ENCODE results near the gene PLA2R1.

DNA sequence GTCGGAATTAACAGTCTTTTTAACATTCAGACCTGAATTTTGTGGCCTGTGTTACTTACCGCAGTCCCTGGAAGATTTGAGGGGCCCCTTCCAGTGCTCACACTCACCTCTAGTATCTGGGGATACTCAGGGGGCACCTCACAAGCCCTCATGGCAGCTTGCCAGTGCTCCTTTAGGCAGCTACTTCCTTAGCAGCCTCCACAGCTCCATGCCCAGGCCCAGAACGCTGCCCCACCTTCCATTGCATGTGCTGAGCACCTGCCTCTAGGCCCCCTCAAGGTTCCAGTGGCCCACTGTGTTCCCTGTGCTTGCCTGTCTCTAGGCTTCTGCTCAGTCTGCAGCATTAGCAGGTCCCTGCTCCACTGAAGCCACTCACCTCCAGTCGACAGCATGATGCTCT lies 30.0 kb upstream of the PLA2R1 start:
- TF ChIP-seq, protein P1, sequence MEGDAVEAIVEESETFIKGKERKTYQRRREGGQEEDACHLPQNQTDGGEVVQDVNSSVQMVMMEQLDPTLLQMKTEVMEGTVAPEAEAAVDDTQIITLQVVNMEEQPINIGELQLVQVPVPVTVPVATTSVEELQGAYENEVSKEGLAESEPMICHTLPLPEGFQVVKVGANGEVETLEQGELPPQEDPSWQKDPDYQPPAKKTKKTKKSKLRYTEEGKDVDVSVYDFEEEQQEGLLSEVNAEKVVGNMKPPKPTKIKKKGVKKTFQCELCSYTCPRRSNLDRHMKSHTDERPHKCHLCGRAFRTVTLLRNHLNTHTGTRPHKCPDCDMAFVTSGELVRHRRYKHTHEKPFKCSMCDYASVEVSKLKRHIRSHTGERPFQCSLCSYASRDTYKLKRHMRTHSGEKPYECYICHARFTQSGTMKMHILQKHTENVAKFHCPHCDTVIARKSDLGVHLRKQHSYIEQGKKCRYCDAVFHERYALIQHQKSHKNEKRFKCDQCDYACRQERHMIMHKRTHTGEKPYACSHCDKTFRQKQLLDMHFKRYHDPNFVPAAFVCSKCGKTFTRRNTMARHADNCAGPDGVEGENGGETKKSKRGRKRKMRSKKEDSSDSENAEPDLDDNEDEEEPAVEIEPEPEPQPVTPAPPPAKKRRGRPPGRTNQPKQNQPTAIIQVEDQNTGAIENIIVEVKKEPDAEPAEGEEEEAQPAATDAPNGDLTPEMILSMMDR (conservative IDR thresholded peaks at IDR 0.05; ENCODE audit: low read depth, low read length): no peak
- TF ChIP-seq EZH2 (IDR thresholded peaks at IDR 0.05; ENCODE audit: low read length, unreplicated experiment) (no peak), EZH2phosphoT487 (IDR thresholded peaks at IDR 0.05; ENCODE audit: borderline replicate concordance, low read length) (no peak)

Measured in PC-3 (cell line).